HepG2 (cell line): ENCODE data around the gene SCAI.

Source experiments
- HDAC2 ChIP-seq: sonication (generic); formaldehyde crosslinking; IDR thresholded peaks from 2 replicates; pipeline ENCODE4 v1.4.0; 2020; ENCODE audit warnings: missing genetic modification reagents
- IKZF4 ChIP-seq: sonication (generic); formaldehyde crosslinking; IDR thresholded peaks from 2 replicates; pipeline ENCODE4 v1.5.1; 2020; ENCODE audit warnings: borderline replicate concordance, mild to moderate bottlenecking, low read depth, missing genetic modification reagents; ENCODE audit errors: not compliant biosample characterization
- JUND ChIP-seq: sonication (generic); formaldehyde crosslinking; IDR thresholded peaks from 2 replicates; pipeline ENCODE4 v1.8.0; 2022; ENCODE audit warnings: mild to moderate bottlenecking, missing genetic modification reagents
- POLR2A ChIP-seq, 2 experiments: IDR thresholded peaks; 2 replicates each; pipeline ENCODE4 v1.6.1; 2011; ENCODE audit warnings: low read depth in 2 of 2, low read length in 2 of 2, mild to moderate bottlenecking in 1 of 2, moderate library complexity in 1 of 2; ENCODE audit not compliant: insufficient read depth in 1 of 2
- RAD51 ChIP-seq: fragments of 450-650 bp; IDR thresholded peaks from 2 replicates; pipeline ENCODE4 v1.6.1; 2016; ENCODE audit warnings: borderline replicate concordance
- RNF2 ChIP-seq: fragments of 450-650 bp; conservative IDR thresholded peaks from 2 replicates; pipeline ENCODE4 v1.6.1; 2016; ENCODE audit warnings: low read depth
- SIX1 ChIP-seq: sonication (generic); formaldehyde crosslinking; IDR thresholded peaks from 2 replicates; pipeline ENCODE4 v1.4.0; 2020; ENCODE audit warnings: missing genetic modification reagents, borderline replicate concordance
- ZBTB7A ChIP-seq: sonication (generic); formaldehyde crosslinking; IDR thresholded peaks from 2 replicates; pipeline ENCODE4 v1.8.0; 2022; ENCODE audit warnings: mild to moderate bottlenecking, missing genetic modification reagents
- TF ChIP-seq, protein P1 (sequence below), 2 experiments: fragments of 450-650 bp in 1 of 2; sonication (generic) in 1 of 2; formaldehyde crosslinking; IDR thresholded peaks; 2 replicates each; pipeline versions ENCODE4 v1.5.0 to v1.8.0; 2020 to 2022; ENCODE audit warnings: mild to moderate bottlenecking in 1 of 2, missing genetic modification reagents in 1 of 2
- TF ChIP-seq, protein P2 (sequence below): sonication (generic); formaldehyde crosslinking; IDR thresholded peaks from 2 replicates; pipeline ENCODE4 v1.5.0; 2020; ENCODE audit warnings: mild to moderate bottlenecking, missing genetic modification reagents, moderate library complexity
- TF ChIP-seq, protein P3 (sequence below): sonication (generic); formaldehyde crosslinking; conservative IDR thresholded peaks from 2 replicates; pipeline ENCODE4 v1.4.0; 2020; ENCODE audit warnings: missing genetic modification reagents
- TF ChIP-seq, protein P4 (sequence below): IDR thresholded peaks from 2 replicates; pipeline ENCODE4 v1.6.1; 2016; ENCODE audit warnings: low read depth
- TF ChIP-seq, protein P5 (sequence below): sonication (generic); formaldehyde crosslinking; IDR thresholded peaks from 2 replicates; pipeline ENCODE4 v1.4.0; 2020; ENCODE audit warnings: missing genetic modification reagents

DNA sequence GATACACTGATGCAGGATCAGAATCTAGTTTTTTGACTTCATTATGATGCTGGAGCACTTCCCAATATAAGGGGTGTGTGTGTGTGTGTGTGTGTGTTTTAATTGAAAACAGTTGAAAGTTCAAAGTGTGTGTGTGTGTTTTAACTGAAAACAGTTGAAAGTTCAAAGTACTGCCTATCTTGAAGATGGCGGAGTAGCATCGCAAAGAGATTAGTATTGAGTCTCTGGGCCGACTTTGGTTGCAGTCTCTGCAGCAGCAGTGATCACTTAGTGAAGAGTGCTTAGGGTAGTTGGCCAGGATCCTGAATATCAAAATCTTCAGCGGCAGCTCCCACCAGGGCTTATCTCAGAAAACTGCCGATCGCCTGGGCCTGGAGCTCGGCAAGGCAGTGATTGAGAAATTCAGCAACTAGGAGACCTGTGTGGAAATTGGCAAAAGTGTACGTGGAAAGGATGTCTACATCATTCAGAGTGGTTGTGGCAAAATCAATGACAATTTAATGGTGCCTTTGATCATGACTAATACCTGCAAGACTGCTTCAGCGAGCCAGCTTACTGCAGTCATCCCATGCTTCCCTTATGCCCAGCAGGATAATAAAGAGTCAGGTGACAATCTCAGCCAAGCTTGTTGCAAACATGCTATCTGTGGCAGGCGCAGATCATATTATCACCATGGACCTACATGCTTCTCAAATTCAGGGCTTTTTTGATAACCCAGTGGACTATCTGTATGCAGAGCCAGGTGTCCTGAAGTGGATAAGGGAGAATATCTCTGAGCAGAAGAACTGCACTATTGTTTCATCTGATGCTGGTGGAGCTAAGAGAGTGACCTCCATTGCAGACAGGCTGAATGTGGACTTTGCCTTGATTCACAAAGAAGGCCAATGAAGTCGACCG lies 7.3 kb upstream of the SCAI start:
- TF ChIP-seq, protein P1, sequence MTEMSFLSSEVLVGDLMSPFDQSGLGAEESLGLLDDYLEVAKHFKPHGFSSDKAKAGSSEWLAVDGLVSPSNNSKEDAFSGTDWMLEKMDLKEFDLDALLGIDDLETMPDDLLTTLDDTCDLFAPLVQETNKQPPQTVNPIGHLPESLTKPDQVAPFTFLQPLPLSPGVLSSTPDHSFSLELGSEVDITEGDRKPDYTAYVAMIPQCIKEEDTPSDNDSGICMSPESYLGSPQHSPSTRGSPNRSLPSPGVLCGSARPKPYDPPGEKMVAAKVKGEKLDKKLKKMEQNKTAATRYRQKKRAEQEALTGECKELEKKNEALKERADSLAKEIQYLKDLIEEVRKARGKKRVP (CRISPR knock-in tag; IDR thresholded peaks at IDR 0.05), result no peak
- TF ChIP-seq, protein P2, sequence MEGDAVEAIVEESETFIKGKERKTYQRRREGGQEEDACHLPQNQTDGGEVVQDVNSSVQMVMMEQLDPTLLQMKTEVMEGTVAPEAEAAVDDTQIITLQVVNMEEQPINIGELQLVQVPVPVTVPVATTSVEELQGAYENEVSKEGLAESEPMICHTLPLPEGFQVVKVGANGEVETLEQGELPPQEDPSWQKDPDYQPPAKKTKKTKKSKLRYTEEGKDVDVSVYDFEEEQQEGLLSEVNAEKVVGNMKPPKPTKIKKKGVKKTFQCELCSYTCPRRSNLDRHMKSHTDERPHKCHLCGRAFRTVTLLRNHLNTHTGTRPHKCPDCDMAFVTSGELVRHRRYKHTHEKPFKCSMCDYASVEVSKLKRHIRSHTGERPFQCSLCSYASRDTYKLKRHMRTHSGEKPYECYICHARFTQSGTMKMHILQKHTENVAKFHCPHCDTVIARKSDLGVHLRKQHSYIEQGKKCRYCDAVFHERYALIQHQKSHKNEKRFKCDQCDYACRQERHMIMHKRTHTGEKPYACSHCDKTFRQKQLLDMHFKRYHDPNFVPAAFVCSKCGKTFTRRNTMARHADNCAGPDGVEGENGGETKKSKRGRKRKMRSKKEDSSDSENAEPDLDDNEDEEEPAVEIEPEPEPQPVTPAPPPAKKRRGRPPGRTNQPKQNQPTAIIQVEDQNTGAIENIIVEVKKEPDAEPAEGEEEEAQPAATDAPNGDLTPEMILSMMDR (CRISPR knock-in tag), result no peak
- TF ChIP-seq JUND (CRISPR knock-in tag) (no peak), SIX1 (CRISPR knock-in tag) (no peak), RNF2 (no peak), IKZF4 (CRISPR knock-in tag) (no peak), POLR2A (IDR thresholded peaks at IDR 0.05; ENCODE audit: insufficient read depth in 1 of 2, low read depth in 2 of 2, low read length in 2 of 2) (no peak), ZBTB7A (CRISPR knock-in tag) (no peak), RAD51 (no peak), HDAC2 (no peak)
- TF ChIP-seq, protein P3, sequence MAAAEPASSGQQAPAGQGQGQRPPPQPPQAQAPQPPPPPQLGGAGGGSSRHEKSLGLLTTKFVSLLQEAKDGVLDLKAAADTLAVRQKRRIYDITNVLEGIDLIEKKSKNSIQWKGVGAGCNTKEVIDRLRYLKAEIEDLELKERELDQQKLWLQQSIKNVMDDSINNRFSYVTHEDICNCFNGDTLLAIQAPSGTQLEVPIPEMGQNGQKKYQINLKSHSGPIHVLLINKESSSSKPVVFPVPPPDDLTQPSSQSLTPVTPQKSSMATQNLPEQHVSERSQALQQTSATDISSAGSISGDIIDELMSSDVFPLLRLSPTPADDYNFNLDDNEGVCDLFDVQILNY (CRISPR knock-in tag), result no peak
- TF ChIP-seq, protein P4, sequence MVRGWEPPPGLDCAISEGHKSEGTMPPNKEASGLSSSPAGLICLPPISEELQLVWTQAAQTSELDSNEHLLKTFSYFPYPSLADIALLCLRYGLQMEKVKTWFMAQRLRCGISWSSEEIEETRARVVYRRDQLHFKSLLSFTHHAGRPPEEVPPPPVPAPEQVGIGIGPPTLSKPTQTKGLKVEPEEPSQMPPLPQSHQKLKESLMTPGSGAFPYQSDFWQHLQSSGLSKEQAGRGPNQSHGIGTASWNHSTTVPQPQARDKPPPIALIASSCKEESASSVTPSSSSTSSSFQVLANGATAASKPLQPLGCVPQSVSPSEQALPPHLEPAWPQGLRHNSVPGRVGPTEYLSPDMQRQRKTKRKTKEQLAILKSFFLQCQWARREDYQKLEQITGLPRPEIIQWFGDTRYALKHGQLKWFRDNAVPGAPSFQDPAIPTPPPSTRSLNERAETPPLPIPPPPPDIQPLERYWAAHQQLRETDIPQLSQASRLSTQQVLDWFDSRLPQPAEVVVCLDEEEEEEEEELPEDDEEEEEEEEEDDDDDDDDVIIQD, result no peak
- TF ChIP-seq, protein P5, sequence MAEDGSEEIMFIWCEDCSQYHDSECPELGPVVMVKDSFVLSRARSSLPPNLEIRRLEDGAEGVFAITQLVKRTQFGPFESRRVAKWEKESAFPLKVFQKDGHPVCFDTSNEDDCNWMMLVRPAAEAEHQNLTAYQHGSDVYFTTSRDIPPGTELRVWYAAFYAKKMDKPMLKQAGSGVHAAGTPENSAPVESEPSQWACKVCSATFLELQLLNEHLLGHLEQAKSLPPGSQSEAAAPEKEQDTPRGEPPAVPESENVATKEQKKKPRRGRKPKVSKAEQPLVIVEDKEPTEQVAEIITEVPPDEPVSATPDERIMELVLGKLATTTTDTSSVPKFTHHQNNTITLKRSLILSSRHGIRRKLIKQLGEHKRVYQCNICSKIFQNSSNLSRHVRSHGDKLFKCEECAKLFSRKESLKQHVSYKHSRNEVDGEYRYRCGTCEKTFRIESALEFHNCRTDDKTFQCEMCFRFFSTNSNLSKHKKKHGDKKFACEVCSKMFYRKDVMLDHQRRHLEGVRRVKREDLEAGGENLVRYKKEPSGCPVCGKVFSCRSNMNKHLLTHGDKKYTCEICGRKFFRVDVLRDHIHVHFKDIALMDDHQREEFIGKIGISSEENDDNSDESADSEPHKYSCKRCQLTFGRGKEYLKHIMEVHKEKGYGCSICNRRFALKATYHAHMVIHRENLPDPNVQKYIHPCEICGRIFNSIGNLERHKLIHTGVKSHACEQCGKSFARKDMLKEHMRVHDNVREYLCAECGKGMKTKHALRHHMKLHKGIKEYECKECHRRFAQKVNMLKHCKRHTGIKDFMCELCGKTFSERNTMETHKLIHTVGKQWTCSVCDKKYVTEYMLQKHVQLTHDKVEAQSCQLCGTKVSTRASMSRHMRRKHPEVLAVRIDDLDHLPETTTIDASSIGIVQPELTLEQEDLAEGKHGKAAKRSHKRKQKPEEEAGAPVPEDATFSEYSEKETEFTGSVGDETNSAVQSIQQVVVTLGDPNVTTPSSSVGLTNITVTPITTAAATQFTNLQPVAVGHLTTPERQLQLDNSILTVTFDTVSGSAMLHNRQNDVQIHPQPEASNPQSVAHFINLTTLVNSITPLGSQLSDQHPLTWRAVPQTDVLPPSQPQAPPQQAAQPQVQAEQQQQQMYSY (CRISPR knock-in tag), result no peak
